ENCODE results near the gene CARF.

The CARF gene

GRCh38 chr2:203018181-203018580 is 106.1 kb downstream of the CARF start:
- no peak for DNase-seq (ENCODE audit: low read depth in 3 of 3, low spot score in 1 of 3)

GRCh38 chr2:203019142-203019541 is 107.1 kb downstream of the CARF start:
- DNase-seq (ENCODE audit: low read depth in 3 of 3, low spot score in 1 of 3) = no peak

GRCh38 chr2:203021991-203022390 is 109.9 kb downstream of the CARF start:
- no peak for DNase-seq (ENCODE audit: low read depth in 3 of 3, low spot score in 1 of 3)

- no peak for DNase-seq (ENCODE audit: low read depth in 3 of 3, low spot score in 1 of 3)
Measured at GRCh38 chr2:203022751-203023150, 110.7 kb downstream of the CARF start.

- DNase-seq (ENCODE audit: low read depth in 3 of 3, low spot score in 1 of 3) = no peak
Measured at GRCh38 chr2:203025592-203025991, 113.5 kb downstream of the CARF start.

- no peak for DNase-seq (ENCODE audit: low read depth in 3 of 3, low spot score in 1 of 3)
Measured at GRCh38 chr2:203030545-203030944, 118.5 kb downstream of the CARF start.

GRCh38 chr2:203030991-203031390 is 118.9 kb downstream of the CARF start:
- DNase-seq (ENCODE audit: low read depth in 3 of 3, low spot score in 1 of 3) = no peak

- DNase-seq (ENCODE audit: low read depth in 3 of 3, low spot score in 1 of 3) = no peak
Measured at GRCh38 chr2:203033395-203033794, 121.3 kb downstream of the CARF start.

- DNase-seq (ENCODE audit: low read depth in 3 of 3, low spot score in 1 of 3) = no peak
Measured at GRCh38 chr2:203035879-203036470, 123.9 kb downstream of the CARF start.
